Measurements from ENCODE around the gene DNPH1. TPM values are rescaled to one million over a fixed set of nuclear protein-coding genes. Genes with fewer than 3 reads are reported as not detected.

DNPH1 gene
- total RNA-seq, 4 donors from 2014 or later, result 16.1 to 367 (median 128) TPM

GRCh38 chr6:43231053-43231452 is 1.8 kb upstream of the DNPH1 start:
- Histone ChIP-seq H3K27me3 (no peaks in the 10 kb centered on the region), H3K36me3 (no peaks in the 10 kb centered on the region), H3K27ac (no peak overlapping the region), H3K9me3 (no peaks in the 10 kb centered on the region), H3K4me1 (peaks cover 6 to 15% (median 8%) of the 10 kb centered on the region in 4 donors), H3K4me3 (no peak overlapping the region)
- in situ Hi-C loops (cut with MboI; ENCODE audit: low pct_ligation_motif_present in 1 of 4, low pct_unique_long_range_greater_than_20kb in 1 of 4, low sequenced_read_pairs in 3 of 4) (no loop called here), intact Hi-C loops (cut with DNase I; ENCODE audit: low total_unique reads) (no loop called here)
- WGBS, 2 donors (ENCODE audit: low coverage in 1 of 2), result 90 to 100% methylated on average over 3 to 4 of the region's 4 CpGs
- DNase-seq, result no peak
- no peak for TF ChIP-seq POLR2A (IDR thresholded peaks at IDR 0.05)
- no peak for TF ChIP-seq POLR2AphosphoS5 (IDR thresholded peaks at IDR 0.05)
- no peak for TF ChIP-seq EP300 (IDR thresholded peaks at IDR 0.05; ENCODE audit: low read depth)
- TF ChIP-seq CTCF (IDR thresholded peaks at IDR 0.05), result no peak

GRCh38 chr6:43229803-43230620 is 731 bp upstream of the DNPH1 start:
- H3K4me1 ChIP-seq, result peaks cover 6 to 15% (median 8%) of the 10 kb centered on the region in 4 donors
- H3K27ac ChIP-seq, result peak overlapping the region in 1 of 4 donors; percentile 78
- H3K4me3 ChIP-seq, result peak overlapping the region in 2 of 4 donors; percentile 66 to 69
- intact Hi-C loops (cut with DNase I; ENCODE audit: low total_unique reads), result no loop called here
- H3K9me3 ChIP-seq, result no peaks in the 10 kb centered on the region
- in situ Hi-C loops (cut with MboI; ENCODE audit: low pct_ligation_motif_present in 1 of 4, low pct_unique_long_range_greater_than_20kb in 1 of 4, low sequenced_read_pairs in 3 of 4), result no loop called here
- DNase-seq, result no peak
- H3K27me3 ChIP-seq, result no peaks in the 10 kb centered on the region
- no peak for TF ChIP-seq EP300 (IDR thresholded peaks at IDR 0.05; ENCODE audit: low read depth)
- no peak for TF ChIP-seq POLR2AphosphoS5 (IDR thresholded peaks at IDR 0.05)
- TF ChIP-seq POLR2A (IDR thresholded peaks at IDR 0.05), result no peak
- no peak for TF ChIP-seq CTCF (IDR thresholded peaks at IDR 0.05)
- WGBS, 2 donors (ENCODE audit: low coverage in 1 of 2), result 75 to 83% methylated on average over 7 to 17 of the region's 17 CpGs
- no peaks in the 10 kb centered on the region for H3K36me3 ChIP-seq

- TF ChIP-seq POLR2AphosphoS5 (IDR thresholded peaks at IDR 0.05) (no peak), POLR2A (IDR thresholded peaks at IDR 0.05) (no peak), CTCF (IDR thresholded peaks at IDR 0.05) (no peak), EP300 (IDR thresholded peaks at IDR 0.05; ENCODE audit: low read depth) (no peak)
- no peak overlapping the region for H3K27ac ChIP-seq
- no peaks in the 10 kb centered on the region for H3K36me3 ChIP-seq
- peaks cover 6 to 26% (median 8%) of the 10 kb centered on the region in 4 donors for H3K4me1 ChIP-seq
- in situ Hi-C loops (cut with MboI; ENCODE audit: low pct_ligation_motif_present in 1 of 4, low pct_unique_long_range_greater_than_20kb in 1 of 4, low sequenced_read_pairs in 3 of 4), result no loop called here
- DNase-seq, result no peak
- H3K27me3 ChIP-seq, result no peaks in the 10 kb centered on the region
- no peaks in the 10 kb centered on the region for H3K9me3 ChIP-seq
- no peak overlapping the region for H3K4me3 ChIP-seq
- intact Hi-C loops (cut with DNase I; ENCODE audit: low total_unique reads), result no loop called here
- WGBS, 2 donors (ENCODE audit: low coverage in 1 of 2), result 89 to 90% methylated on average over 3 to 11 of the region's 11 CpGs
These were observed 3.0 kb downstream of the DNPH1 start for GRCh38 chr6:43226192-43226851.

GRCh38 chr6:43223175-43223574 is 6.1 kb downstream of the DNPH1 start:
- Histone ChIP-seq H3K27me3 (no peaks in the 10 kb centered on the region), H3K4me1 (peaks cover 0 to 15% (median 2%) of the 10 kb centered on the region in 4 donors), H3K36me3 (no peaks in the 10 kb centered on the region), H3K9me3 (no peaks in the 10 kb centered on the region), H3K27ac (no peak overlapping the region), H3K4me3 (no peak overlapping the region)
- in situ Hi-C loops (cut with MboI; ENCODE audit: low pct_ligation_motif_present in 1 of 4, low pct_unique_long_range_greater_than_20kb in 1 of 4, low sequenced_read_pairs in 3 of 4) (no loop called here), intact Hi-C loops (cut with DNase I; ENCODE audit: low total_unique reads) (no loop called here)
- TF ChIP-seq CTCF (IDR thresholded peaks at IDR 0.05), result no peak
- TF ChIP-seq EP300 (IDR thresholded peaks at IDR 0.05; ENCODE audit: low read depth), result no peak
- no peak for TF ChIP-seq POLR2AphosphoS5 (IDR thresholded peaks at IDR 0.05)
- no peak for TF ChIP-seq POLR2A (IDR thresholded peaks at IDR 0.05)
- WGBS, 2 donors (ENCODE audit: low coverage in 1 of 2), result 93% methylated on average over 14 of the region's 14 CpGs; no CpG with 5 or more reads in 1 of the 2 donors
- no peak for DNase-seq

Measured in transverse colon (tissue), 4 donors.